HepG2 (cell line): Measurements from ENCODE around the gene PLCL1. TPM values are rescaled to one million over a fixed set of nuclear protein-coding genes. Genes with fewer than 3 reads are reported as not detected.

Source experiments
- ATAC-seq: fragments of 200-7000 bp; cut with Tn5 transposase; 3 replicates; pipeline ENCODE4 v1.9.1; 2020; ENCODE audit warnings: mild to moderate bottlenecking, moderate library complexity
- BruUV-seq: library from RNA; stranded (reverse); fragments of 400-500 nt; replicated peaks from 2 replicates; lab custom pipeline; 2021; lab: Mats Ljungman, UMichigan
- CTCF ChIA-PET: fragments of 300-600 bp; formaldehyde crosslinking; extraction: SDS; loops from one replicate; lab custom pipeline; 2021; ENCODE audit warnings: low total read pairs, inconsistent platforms, low intra/inter-chr PET ratio; lab: Yijun Ruan, JAX
- POLR2A ChIA-PET: fragments of 350-600 bp; sonication (Branson Sonifier 250); formaldehyde crosslinking; loops from one replicate; lab custom pipeline; 2020; ENCODE audit warnings: antibody characterized with exemption, inconsistent platforms; lab: Yijun Ruan, JAX
- DNase-seq: peaks from one replicate; pipeline ENCODE4 v3.0.0-alpha.2; 2015; ENCODE audit warnings: low spot score
- FAIRE-seq: peaks from 3 replicates; lab custom pipeline; 2011; peaks lifted over from hg19 to GRCh38; lab: Jason Lieb, UNC
- H2AFZ ChIP-seq: one replicate; pipeline ENCODE4 v1.6.1; 2011; ENCODE audit warnings: low read length, inconsistent platforms
- H3K27ac ChIP-seq: fragments of 300-600 bp; 3 replicates; pipeline ENCODE4 v1.8.0; 2011; ENCODE audit warnings: mixed run types, mild to moderate bottlenecking, mixed read lengths, low read length, inconsistent platforms; ENCODE audit not compliant: insufficient read depth; ENCODE audit errors: extremely low read length
- H3K27me3 ChIP-seq, 2 experiments: fragments of 200-600 bp in 1 of 2; 2 replicates in 1 of 2; 3 replicates in 1 of 2; pipeline versions ENCODE4 v1.6.0 to v1.8.0; 2011; ENCODE audit warnings: low read length in 2 of 2, mild to moderate bottlenecking in 2 of 2, moderate library complexity in 2 of 2, inconsistent platforms in 1 of 2; ENCODE audit not compliant: insufficient read depth in 2 of 2, control insufficient read depth in 1 of 2
- H3K36me3 ChIP-seq, 2 experiments: fragments of 200-600 bp in 1 of 2; replicated peaks in 1 of 2; 2 replicates in 1 of 2; 3 replicates in 1 of 2; pipeline versions ENCODE4 v1.5.1 to v1.8.0; 2011; ENCODE audit warnings: low read length in 2 of 2, inconsistent platforms in 1 of 2; ENCODE audit not compliant: insufficient read depth in 2 of 2, control insufficient read depth in 1 of 2
- H3K4me1 ChIP-seq: 2 replicates; pipeline ENCODE4 v1.5.1; 2012; ENCODE audit warnings: low read length, inconsistent platforms; ENCODE audit not compliant: insufficient read depth
- H3K4me2 ChIP-seq: 2 replicates; pipeline ENCODE4 v1.6.0; 2011; ENCODE audit warnings: low read depth, low read length, inconsistent platforms
- H3K4me3 ChIP-seq, 3 experiments: fragments of 200-600 bp in 1 of 3; sonication (generic), shearing (Covaris generic) in 1 of 3; replicated peaks in 1 of 3; 2 replicates each; pipeline ENCODE4 v1.5.1; 2011 to 2016; ENCODE audit warnings: low read length in 3 of 3, inconsistent platforms in 2 of 3, low read depth in 2 of 3, mild to moderate bottlenecking in 2 of 3, control low read depth in 1 of 3, mixed read lengths in 1 of 3; ENCODE audit not compliant: insufficient read depth in 1 of 3
- H3K79me2 ChIP-seq: one replicate; pipeline ENCODE4 v1.6.1; 2011; ENCODE audit warnings: low read length, inconsistent platforms; ENCODE audit not compliant: insufficient read depth
- H3K9ac ChIP-seq: 2 replicates; pipeline ENCODE4 v1.6.0; 2011; ENCODE audit warnings: mild to moderate bottlenecking, low read depth, low read length, inconsistent platforms; ENCODE audit not compliant: insufficient read depth
- H3K9me3 ChIP-seq: 2 replicates; pipeline ENCODE4 v1.5.1; 2012; ENCODE audit warnings: mild to moderate bottlenecking, low read length
- H4K20me1 ChIP-seq: 2 replicates; pipeline ENCODE4 v1.6.0; 2011; ENCODE audit warnings: inconsistent platforms, mild to moderate bottlenecking, low read length, moderate library complexity; ENCODE audit not compliant: insufficient read depth
- MAFG ChIP-seq: sonication (generic); formaldehyde crosslinking; IDR thresholded peaks from 2 replicates; pipeline ENCODE4 v1.5.1; 2020; ENCODE audit warnings: mild to moderate bottlenecking, missing genetic modification reagents
- MED13 ChIP-seq: sonication (generic); formaldehyde crosslinking; IDR thresholded peaks from 2 replicates; pipeline ENCODE4 v1.5.0; 2020; ENCODE audit warnings: missing genetic modification reagents
- SKI ChIP-seq: fragments of 450-650 bp; IDR thresholded peaks from one replicate; pipeline ENCODE4 v1.6.1; 2018; ENCODE audit warnings: mild to moderate bottlenecking; ENCODE audit not compliant: partially characterized antibody
- TRAFD1 ChIP-seq: sonication (generic); formaldehyde crosslinking; IDR thresholded peaks from 2 replicates; pipeline ENCODE4 v1.5.1; 2020; ENCODE audit warnings: missing genetic modification reagents, mild to moderate bottlenecking, borderline replicate concordance
- TSC22D2 ChIP-seq: sonication (generic); formaldehyde crosslinking; IDR thresholded peaks from 2 replicates; pipeline ENCODE4 v1.5.1; 2020; ENCODE audit warnings: missing genetic modification reagents, mild to moderate bottlenecking, borderline replicate concordance
- WIZ ChIP-seq: sonication (generic); formaldehyde crosslinking; IDR thresholded peaks from 2 replicates; pipeline ENCODE4 v1.5.1; 2020; ENCODE audit warnings: mild to moderate bottlenecking, missing genetic modification reagents
- ZNF44 ChIP-seq: sonication (generic); formaldehyde crosslinking; IDR thresholded peaks from 2 replicates; pipeline ENCODE4 v1.5.1; 2020; ENCODE audit warnings: mild to moderate bottlenecking, missing genetic modification reagents
- ZNF891 ChIP-seq: sonication (generic); formaldehyde crosslinking; IDR thresholded peaks from 2 replicates; pipeline ENCODE4 v1.5.0; 2020; ENCODE audit warnings: mild to moderate bottlenecking, missing genetic modification reagents
- WGBS: methylation state at CpG from one replicate; pipeline ENCODE4 v1.1.6; 2017; ENCODE audit warnings: low lambda C conversion rate; 5-methylcytosine and 5-hydroxymethylcytosine counted together
- in situ Hi-C: cut with HindIII; loops from 2 replicates; pipeline ENCODE4 v1.10.0; 2017; ENCODE audit warnings: low pct_unique_long_range_greater_than_20kb; ENCODE audit not compliant: extremely low pct_ligation_motif_present
- intact Hi-C: fragments of 100-400 bp; cut with micrococcal nuclease; formaldehyde crosslinking; loops from one replicate; pipeline ENCODE4 v1.10.0; 2022; ENCODE audit not compliant: unreplicated experiment
- polyA plus RNA-seq, 8 experiments: library from polyadenylated mRNA; depleted of rRNA in 3 of 8; stranded (reverse) in 7 of 8; unstranded in 1 of 8; fragments of >200 nt; fragmentation: Illumina TruSeq in 4 of 8; extraction: Trizol in 4 of 8; gene quantifications; 2 replicates each; pipeline versions ENCODE4 v1.2.1 to v1.2.3, GENCODE V29; 2011 to 2016; ENCODE audit warnings: low read depth in 4 of 8, missing spikeins in 1 of 8, mixed read lengths in 1 of 8; ENCODE audit not compliant: insufficient read depth in 1 of 8
- total RNA-seq, 5 experiments: library from RNA; depleted of rRNA; stranded (reverse); fragments of >200 nt; fragmentation: Illumina TruSeq; extraction: Trizol; gene quantifications; 2 replicates each; pipeline ENCODE4 v1.2.3, GENCODE V29; 2016; ENCODE audit warnings: low read depth in 1 of 5
- TF ChIP-seq, protein P1 (sequence below): IDR thresholded peaks from 2 replicates; pipeline ENCODE4 v1.6.1; 2012; ENCODE audit warnings: inconsistent platforms
- TF ChIP-seq, protein P2 (sequence below): sonication (generic); formaldehyde crosslinking; IDR thresholded peaks from 2 replicates; pipeline ENCODE4 v1.4.0; 2020; ENCODE audit warnings: mild to moderate bottlenecking, missing genetic modification reagents
- TF ChIP-seq, protein P3 (sequence below): sonication (generic); formaldehyde crosslinking; IDR thresholded peaks from 2 replicates; pipeline ENCODE4 v1.8.0; 2022; ENCODE audit warnings: missing genetic modification reagents, mild to moderate bottlenecking, inconsistent platforms, borderline replicate concordance

PLCL1 gene
- total and polyA plus RNA-seq, 2 of the 13 experiments (the other 11 are each of a cell fraction or from before 2014, with no cell fraction given): not detected

DNA sequence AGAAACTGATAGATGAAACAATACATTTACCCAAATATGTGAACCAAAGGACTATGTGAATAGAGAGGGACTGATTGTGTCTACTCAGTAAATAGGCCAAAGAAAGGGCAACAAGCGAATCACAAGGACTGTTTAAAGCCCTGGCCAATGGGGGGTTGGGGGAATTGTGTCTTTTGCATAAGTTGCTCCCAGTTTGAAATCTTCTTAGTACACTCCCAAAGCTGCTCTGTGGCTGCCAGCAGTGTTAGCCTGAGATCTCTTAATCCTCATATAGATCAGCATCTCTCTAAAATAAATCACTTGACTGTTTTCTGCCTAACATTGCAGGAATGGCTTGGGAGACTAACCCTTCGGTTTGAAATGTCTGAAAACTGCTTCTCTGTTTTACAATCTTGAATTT lies 236.4 kb downstream of the PLCL1 start:
- intact Hi-C loops (no loop called here), in situ Hi-C loops (no loop called here)
- Histone ChIP-seq H3K9ac (no peak overlapping the region), H3K79me2 (no peaks in the 10 kb centered on the region)
- TF ChIP-seq MED13 (CRISPR knock-in tag) (no peak), ZNF891 (CRISPR knock-in tag) (no peak), MAFG (CRISPR knock-in tag) (no peak), TRAFD1 (CRISPR knock-in tag) (no peak), TSC22D2 (CRISPR knock-in tag) (no peak), ZNF44 (CRISPR knock-in tag) (no peak), SKI (no peak), WIZ (CRISPR knock-in tag) (no peak)
- TF ChIP-seq, protein P1, sequence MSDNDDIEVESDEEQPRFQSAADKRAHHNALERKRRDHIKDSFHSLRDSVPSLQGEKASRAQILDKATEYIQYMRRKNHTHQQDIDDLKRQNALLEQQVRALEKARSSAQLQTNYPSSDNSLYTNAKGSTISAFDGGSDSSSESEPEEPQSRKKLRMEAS: no peak
- TF ChIP-seq, protein P2, sequence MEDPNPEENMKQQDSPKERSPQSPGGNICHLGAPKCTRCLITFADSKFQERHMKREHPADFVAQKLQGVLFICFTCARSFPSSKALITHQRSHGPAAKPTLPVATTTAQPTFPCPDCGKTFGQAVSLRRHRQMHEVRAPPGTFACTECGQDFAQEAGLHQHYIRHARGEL (CRISPR knock-in tag): no peak
- TF ChIP-seq, protein P3, sequence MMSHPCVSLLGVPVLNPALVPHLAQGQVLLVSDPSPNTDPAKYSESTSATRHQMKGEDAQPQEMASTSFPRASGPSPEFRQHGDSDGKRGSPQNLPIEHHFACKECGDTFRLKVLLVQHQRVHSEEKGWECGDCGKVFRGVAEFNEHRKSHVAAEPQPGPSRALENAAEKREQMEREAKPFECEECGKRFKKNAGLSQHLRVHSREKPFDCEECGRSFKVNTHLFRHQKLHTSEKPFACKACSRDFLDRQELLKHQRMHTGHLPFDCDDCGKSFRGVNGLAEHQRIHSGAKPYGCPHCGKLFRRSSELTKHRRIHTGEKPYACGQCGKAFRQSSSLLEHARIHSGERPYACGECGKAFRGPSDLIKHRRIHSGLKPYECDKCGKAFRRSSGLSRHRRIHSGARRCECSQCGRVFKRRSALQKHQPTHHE (CRISPR knock-in tag): no peak
- TF ChIP-seq, all 625 proteins: peak for 0
- no peak overlapping the region for H3K4me2 ChIP-seq
- ATAC-seq (no peak), DNase-seq (no peak), FAIRE-seq (no peak)
- BruUV-seq: no TSS peak
- ChIA-PET POLR2A (no interaction called here), CTCF (no interaction called here)
- no peak overlapping the region for H2AFZ ChIP-seq
- H3K36me3 ChIP-seq: no peaks in the 10 kb centered on the region
- no peak overlapping the region for H3K27ac ChIP-seq
- no peaks in the 10 kb centered on the region for H3K4me1 ChIP-seq
- no peaks in the 10 kb centered on the region for H3K9me3 ChIP-seq
- no peak overlapping the region for H3K4me3 ChIP-seq
- no peaks in the 10 kb centered on the region for H3K27me3 ChIP-seq
- 1% methylated on average over 2 of the region's 2 CpGs for WGBS
- no peaks in the 10 kb centered on the region for H4K20me1 ChIP-seq
